ENCODE results near the gene LNX2.

- TF ChIP-seq EZH2 (IDR thresholded peaks at IDR 0.05; ENCODE audit: borderline replicate concordance, insufficient read depth, low read depth, low read length, poor library complexity, severe bottlenecking) (no peak), CTCF (IDR thresholded peaks at IDR 0.05) (no peak)
Observed at GRCh38 chr13:27573265-27573664, 47.1 kb downstream of the LNX2 start.
